Measurements from ENCODE around the gene BACE2. TPM values are rescaled to one million over a fixed set of nuclear protein-coding genes. Genes with fewer than 3 reads are reported as not detected.

BACE2 gene
- polyA plus RNA-seq, 2 of the 4 experiments (the other 2 are of a cell fraction) = 15.2 to 26.0 TPM

DNA sequence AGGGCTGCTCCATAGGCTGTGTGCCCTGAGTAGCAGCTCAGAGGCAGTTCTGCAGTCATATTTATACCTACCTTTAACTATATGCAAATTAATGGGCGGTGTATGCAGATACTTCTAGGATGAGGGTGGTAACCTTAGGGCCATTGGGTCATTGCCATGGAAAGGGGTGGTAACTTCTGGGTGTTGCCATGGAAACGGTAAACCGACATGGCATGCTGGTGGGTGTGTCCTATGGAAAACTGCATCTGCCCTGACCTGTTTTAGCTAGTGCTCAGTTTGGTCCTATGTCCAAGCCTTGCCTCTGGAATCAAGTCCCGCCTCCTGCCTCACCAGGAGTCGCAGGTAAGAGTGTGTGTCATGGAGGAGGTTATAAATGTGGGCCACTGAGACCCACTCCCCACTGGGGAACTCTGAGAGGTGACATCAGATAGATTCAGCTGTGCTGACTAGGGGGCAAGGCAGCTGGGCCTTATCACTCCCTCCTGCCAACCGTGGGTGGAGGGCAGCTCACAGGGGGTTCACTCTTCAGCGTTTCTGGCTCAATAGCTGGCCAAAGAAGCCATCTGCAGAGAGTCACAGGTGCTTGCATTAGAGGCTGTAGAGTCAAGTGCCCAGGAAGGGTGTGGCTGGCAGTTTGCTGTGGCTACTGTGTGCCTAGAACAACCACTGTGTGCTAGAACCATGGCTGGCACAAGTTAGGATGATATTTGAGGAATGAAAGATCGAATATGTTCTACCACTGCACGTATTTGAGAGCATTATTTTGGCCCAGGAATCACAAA lies 19.0 kb downstream of the BACE2 start:
- H3K4me3 ChIP-seq = no peak overlapping the region
- no peaks in the 10 kb centered on the region for H3K9me3 ChIP-seq
- ATAC-seq (no peak), DNase-seq (ENCODE audit: low read depth in 1 of 2, low spot score in 1 of 2) (no peak), FAIRE-seq (no peak)
- 67% methylated on average over 7 of the region's 9 CpGs for WGBS (ENCODE audit: missing lambda C conversion rate)
- H3K27ac ChIP-seq = no peak overlapping the region
- H3K4me1 ChIP-seq = no peaks in the 10 kb centered on the region
- CTCF ChIA-PET = no interaction called here
- TF ChIP-seq, protein P1, sequence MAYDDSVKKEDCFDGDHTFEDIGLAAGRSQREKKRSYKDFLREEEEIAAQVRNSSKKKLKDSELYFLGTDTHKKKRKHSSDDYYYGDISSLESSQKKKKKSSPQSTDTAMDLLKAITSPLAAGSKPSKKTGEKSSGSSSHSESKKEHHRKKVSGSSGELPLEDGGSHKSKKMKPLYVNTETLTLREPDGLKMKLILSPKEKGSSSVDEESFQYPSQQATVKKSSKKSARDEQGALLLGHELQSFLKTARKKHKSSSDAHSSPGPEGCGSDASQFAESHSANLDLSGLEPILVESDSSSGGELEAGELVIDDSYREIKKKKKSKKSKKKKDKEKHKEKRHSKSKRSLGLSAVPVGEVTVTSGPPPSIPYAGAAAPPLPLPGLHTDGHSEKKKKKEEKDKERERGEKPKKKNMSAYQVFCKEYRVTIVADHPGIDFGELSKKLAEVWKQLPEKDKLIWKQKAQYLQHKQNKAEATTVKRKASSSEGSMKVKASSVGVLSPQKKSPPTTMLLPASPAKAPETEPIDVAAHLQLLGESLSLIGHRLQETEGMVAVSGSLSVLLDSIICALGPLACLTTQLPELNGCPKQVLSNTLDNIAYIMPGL (CRISPR knock-in tag; IDR thresholded peaks at IDR 0.05; ENCODE audit: borderline replicate concordance) = no peak
- TF ChIP-seq CHD4 (IDR thresholded peaks at IDR 0.05; ENCODE audit: borderline replicate concordance) = no peak
- TF ChIP-seq RARB (CRISPR knock-in tag; IDR thresholded peaks at IDR 0.05) = no peak
- TF ChIP-seq FOSB (CRISPR knock-in tag; IDR thresholded peaks at IDR 0.05) = no peak
- no peak for TF ChIP-seq KDM5A (IDR thresholded peaks at IDR 0.05)
- no peak for TF ChIP-seq NR3C1 (IDR thresholded peaks at IDR 0.05)
- TF ChIP-seq, protein P2, sequence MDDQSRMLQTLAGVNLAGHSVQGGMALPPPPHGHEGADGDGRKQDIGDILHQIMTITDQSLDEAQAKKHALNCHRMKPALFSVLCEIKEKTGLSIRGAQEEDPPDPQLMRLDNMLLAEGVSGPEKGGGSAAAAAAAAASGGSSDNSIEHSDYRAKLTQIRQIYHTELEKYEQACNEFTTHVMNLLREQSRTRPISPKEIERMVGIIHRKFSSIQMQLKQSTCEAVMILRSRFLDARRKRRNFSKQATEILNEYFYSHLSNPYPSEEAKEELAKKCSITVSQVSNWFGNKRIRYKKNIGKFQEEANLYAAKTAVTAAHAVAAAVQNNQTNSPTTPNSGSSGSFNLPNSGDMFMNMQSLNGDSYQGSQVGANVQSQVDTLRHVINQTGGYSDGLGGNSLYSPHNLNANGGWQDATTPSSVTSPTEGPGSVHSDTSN (IDR thresholded peaks at IDR 0.05) = no peak
- no peak for TF ChIP-seq PHF8 (IDR thresholded peaks at IDR 0.05; ENCODE audit: borderline replicate concordance, low read depth)
- no peak for TF ChIP-seq CHD2 (IDR thresholded peaks at IDR 0.05; ENCODE audit: low read length, partially characterized antibody)
- no peak for TF ChIP-seq POLR2AphosphoS2 (conservative IDR thresholded peaks at IDR 0.05; ENCODE audit: low read length)
- TF ChIP-seq CEBPB (IDR thresholded peaks at IDR 0.05) = no peak
- no peak for TF ChIP-seq JUNB (IDR thresholded peaks at IDR 0.05)
- TF ChIP-seq HEYL (CRISPR knock-in tag; IDR thresholded peaks at IDR 0.05) = no peak
- no peak for TF ChIP-seq FOSL2 (IDR thresholded peaks at IDR 0.05)
- no peak for TF ChIP-seq FOSL2 (CRISPR knock-in tag; IDR thresholded peaks at IDR 0.05)
- H3K4me2 ChIP-seq = no peak overlapping the region
- POLR2A ChIA-PET = no interaction called here

DNA sequence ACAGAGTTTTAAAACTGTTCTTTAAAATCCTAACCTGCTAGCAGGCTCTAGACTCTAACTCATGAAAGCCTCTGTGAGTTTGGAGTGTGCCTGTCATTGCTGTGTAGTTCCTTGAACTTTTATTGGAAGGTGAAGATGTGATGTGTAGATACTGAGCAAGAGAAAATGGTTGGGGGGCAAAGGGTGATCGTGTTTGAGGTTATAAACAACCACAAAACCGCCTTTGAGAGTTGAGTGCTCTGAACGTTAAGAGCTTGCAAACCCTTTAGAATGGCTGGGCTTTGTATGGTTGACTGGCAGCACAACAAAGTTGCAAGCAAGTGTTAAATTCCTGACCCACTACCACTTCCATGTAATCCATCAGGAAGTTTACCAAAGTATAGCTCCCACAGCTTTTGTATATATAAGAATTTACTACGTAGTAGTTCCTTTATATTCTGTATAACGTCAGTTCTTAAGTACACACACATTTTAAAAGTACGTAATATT lies 19.6 kb downstream of the BACE2 start:
- no peak for DNase-seq (ENCODE audit: low read depth in 1 of 2, low spot score in 1 of 2)
- no peaks in the 10 kb centered on the region for H3K4me1 ChIP-seq
- no peak for ATAC-seq
- ChIA-PET CTCF (no interaction called here), POLR2A (no interaction called here)
- H3K27ac ChIP-seq = no peak overlapping the region
- 82% methylated on average over 6 of the region's 6 CpGs for WGBS (ENCODE audit: missing lambda C conversion rate)
- no peak overlapping the region for H3K4me3 ChIP-seq
- H3K9me3 ChIP-seq = no peaks in the 10 kb centered on the region
- FAIRE-seq = no peak
- TF ChIP-seq HOXB13 (CRISPR knock-in tag; IDR thresholded peaks at IDR 0.05; ENCODE audit: low read depth) = no peak
- TF ChIP-seq RNF2 (IDR thresholded peaks at IDR 0.05; ENCODE audit: borderline replicate concordance, low read depth) = no peak
- TF ChIP-seq, protein P3, sequence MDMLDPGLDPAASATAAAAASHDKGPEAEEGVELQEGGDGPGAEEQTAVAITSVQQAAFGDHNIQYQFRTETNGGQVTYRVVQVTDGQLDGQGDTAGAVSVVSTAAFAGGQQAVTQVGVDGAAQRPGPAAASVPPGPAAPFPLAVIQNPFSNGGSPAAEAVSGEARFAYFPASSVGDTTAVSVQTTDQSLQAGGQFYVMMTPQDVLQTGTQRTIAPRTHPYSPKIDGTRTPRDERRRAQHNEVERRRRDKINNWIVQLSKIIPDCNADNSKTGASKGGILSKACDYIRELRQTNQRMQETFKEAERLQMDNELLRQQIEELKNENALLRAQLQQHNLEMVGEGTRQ (IDR thresholded peaks at IDR 0.05) = no peak
- no peak for TF ChIP-seq TP53 (CRISPR knock-in tag; IDR thresholded peaks at IDR 0.05)
- no peak for TF ChIP-seq CTCF (IDR thresholded peaks at IDR 0.05)
- TF ChIP-seq RFX5 (IDR thresholded peaks at IDR 0.05) = no peak
- no peak for TF ChIP-seq EP300 (IDR thresholded peaks at IDR 0.05)
- TF ChIP-seq, protein P4, sequence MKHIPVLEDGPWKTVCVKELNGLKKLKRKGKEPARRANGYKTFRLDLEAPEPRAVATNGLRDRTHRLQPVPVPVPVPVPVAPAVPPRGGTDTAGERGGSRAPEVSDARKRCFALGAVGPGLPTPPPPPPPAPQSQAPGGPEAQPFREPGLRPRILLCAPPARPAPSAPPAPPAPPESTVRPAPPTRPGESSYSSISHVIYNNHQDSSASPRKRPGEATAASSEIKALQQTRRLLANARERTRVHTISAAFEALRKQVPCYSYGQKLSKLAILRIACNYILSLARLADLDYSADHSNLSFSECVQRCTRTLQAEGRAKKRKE (CRISPR knock-in tag; IDR thresholded peaks at IDR 0.05; ENCODE audit: low read depth) = no peak
- no peak for TF ChIP-seq ZSCAN20 (CRISPR knock-in tag; IDR thresholded peaks at IDR 0.05)
- TF ChIP-seq CHD2 (IDR thresholded peaks at IDR 0.05; ENCODE audit: low read length, partially characterized antibody) = no peak
- H3K4me2 ChIP-seq = no peak overlapping the region
